ENCODE results near the gene PEA15.

GRCh38 chr1:160164121-160164520, 41.1 kb upstream of the PEA15 start:
- TF ChIP-seq CTCF (IDR thresholded peaks at IDR 0.05), result no peak
- no peak for TF ChIP-seq JUN (CRISPR knock-in tag; IDR thresholded peaks at IDR 0.05)
- no peak for TF ChIP-seq USF2 (CRISPR knock-in tag; IDR thresholded peaks at IDR 0.05)
- no peak for TF ChIP-seq SMAD3 (CRISPR knock-in tag; IDR thresholded peaks at IDR 0.05; ENCODE audit: borderline replicate concordance)
- no peak for TF ChIP-seq NFYB (CRISPR knock-in tag; conservative IDR thresholded peaks at IDR 0.05; ENCODE audit: low read depth)
- no peak for TF ChIP-seq CREM (CRISPR knock-in tag; IDR thresholded peaks at IDR 0.05)
- no peak for TF ChIP-seq ZBTB43 (CRISPR knock-in tag; IDR thresholded peaks at IDR 0.05)
